Measurements from ENCODE around the gene TMOD1.

The TMOD1 gene

GRCh38 chr9:97534185-97534584 lies 32.7 kb downstream of the TMOD1 start:
- Histone ChIP-seq H3K36me3 (replicated peaks) (no peaks in the 10 kb centered on the region), H3K4me1 (no peaks in the 10 kb centered on the region), H3K27me3 (ENCODE audit: low read depth) (no peaks in the 10 kb centered on the region), H3K9me3 (no peaks in the 10 kb centered on the region), H3K4me3 (no peak overlapping the region)
- DNase-seq (ENCODE audit: low spot score in 2 of 2): no peak
- in situ Hi-C loops (cut with MboI; ENCODE audit: low sequenced_read_pairs): no loop called here

DNA sequence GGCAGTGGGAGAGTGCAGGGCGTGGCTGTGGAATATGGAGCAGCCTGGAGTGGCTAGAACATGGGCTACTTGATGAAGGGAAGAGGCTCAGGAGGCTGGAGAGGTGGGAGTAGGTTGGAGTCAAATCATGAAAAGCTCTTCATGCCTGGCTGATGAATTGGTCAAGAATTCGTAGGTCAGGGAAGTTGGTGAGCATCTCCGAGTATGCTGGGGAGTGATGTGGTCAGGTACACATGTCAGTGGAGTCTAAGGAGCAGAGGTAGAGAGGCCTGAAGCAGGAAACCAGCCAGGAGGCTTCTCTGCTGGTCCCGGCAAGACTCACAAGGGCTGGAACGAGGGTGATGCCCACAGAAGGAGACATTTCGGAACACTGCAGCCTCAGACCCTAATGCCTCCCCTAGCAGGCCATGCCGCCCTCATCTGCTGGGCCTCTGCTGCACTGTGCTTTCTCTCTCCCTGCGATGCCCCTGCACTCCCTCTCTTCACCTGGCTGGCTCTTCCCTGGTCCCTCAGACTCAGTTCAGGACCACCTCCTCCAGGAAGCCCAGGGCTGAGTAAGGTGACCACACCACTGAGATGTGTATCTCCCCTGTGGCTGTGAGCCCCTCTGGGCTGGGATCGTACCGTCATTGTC lies 33.6 kb downstream of the TMOD1 start:
- in situ Hi-C loops (cut with MboI; ENCODE audit: low sequenced_read_pairs): no loop called here
- DNase-seq (ENCODE audit: low spot score in 2 of 2): no peak
- H3K36me3 ChIP-seq (replicated peaks): no peaks in the 10 kb centered on the region
- H3K4me3 ChIP-seq: no peak overlapping the region
- no peaks in the 10 kb centered on the region for H3K27me3 ChIP-seq (ENCODE audit: low read depth)
- H3K4me1 ChIP-seq: no peaks in the 10 kb centered on the region
- no peaks in the 10 kb centered on the region for H3K9me3 ChIP-seq

DNA sequence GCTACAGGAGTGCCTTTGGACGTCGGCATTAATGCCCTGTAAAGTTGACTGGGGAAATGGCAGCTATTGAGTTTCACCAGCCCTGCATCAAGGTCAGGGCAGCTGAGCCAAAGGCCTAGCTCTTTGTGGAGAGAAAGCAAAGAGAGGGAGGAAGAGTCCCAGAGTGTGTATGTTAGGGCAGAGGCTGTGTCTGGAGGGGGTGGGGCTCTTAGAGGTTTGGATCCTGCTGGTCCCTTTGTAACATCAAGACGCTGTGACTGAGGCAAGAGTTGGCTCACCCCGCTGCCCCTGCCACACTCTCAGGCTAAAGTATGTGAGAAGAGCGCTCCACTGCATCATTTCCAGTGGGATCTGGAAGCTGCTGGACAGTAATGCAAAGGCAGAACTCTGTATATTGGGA lies 34.3 kb downstream of the TMOD1 start:
- Histone ChIP-seq H3K4me3 (no peak overlapping the region), H3K36me3 (replicated peaks) (no peaks in the 10 kb centered on the region), H3K4me1 (no peaks in the 10 kb centered on the region), H3K9me3 (no peaks in the 10 kb centered on the region), H3K27me3 (ENCODE audit: low read depth) (no peaks in the 10 kb centered on the region)
- in situ Hi-C loops (cut with MboI; ENCODE audit: low sequenced_read_pairs): no loop called here
- no peak for DNase-seq (ENCODE audit: low spot score in 2 of 2)

GRCh38 chr9:97536480-97536879 lies 35.0 kb downstream of the TMOD1 start:
- H3K36me3 ChIP-seq (replicated peaks): no peaks in the 10 kb centered on the region
- no peaks in the 10 kb centered on the region for H3K9me3 ChIP-seq
- DNase-seq (ENCODE audit: low spot score in 2 of 2): no peak
- in situ Hi-C loops (cut with MboI; ENCODE audit: low sequenced_read_pairs): no loop called here
- H3K4me1 ChIP-seq: no peaks in the 10 kb centered on the region
- no peaks in the 10 kb centered on the region for H3K27me3 ChIP-seq (ENCODE audit: low read depth)
- H3K4me3 ChIP-seq: no peak overlapping the region

DNA sequence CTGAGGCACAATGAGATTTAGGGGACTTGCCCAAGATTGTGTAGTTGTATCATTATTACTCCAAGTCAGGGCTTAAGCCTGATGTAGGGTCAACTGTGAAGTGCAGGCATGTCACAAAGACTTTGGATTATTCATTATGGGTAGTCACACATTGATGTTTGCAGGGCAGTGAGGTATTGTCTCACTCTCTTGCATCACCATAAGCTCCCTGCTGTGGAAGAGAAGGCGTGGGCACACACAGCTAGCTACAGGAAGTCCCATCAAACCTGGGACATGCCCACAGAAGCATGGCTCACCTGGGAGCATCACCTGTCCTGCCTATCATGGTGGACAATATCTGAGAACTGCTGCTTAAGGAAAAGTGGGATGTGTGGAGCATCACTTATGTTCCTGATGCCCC lies 42.1 kb downstream of the TMOD1 start:
- in situ Hi-C loops (cut with MboI; ENCODE audit: low sequenced_read_pairs): no loop called here
- Histone ChIP-seq H3K9me3 (no peaks in the 10 kb centered on the region), H3K36me3 (replicated peaks) (no peaks in the 10 kb centered on the region), H3K4me3 (no peak overlapping the region), H3K27me3 (ENCODE audit: low read depth) (no peaks in the 10 kb centered on the region), H3K4me1 (no peaks in the 10 kb centered on the region)
- DNase-seq (ENCODE audit: low spot score in 2 of 2): no peak

DNA sequence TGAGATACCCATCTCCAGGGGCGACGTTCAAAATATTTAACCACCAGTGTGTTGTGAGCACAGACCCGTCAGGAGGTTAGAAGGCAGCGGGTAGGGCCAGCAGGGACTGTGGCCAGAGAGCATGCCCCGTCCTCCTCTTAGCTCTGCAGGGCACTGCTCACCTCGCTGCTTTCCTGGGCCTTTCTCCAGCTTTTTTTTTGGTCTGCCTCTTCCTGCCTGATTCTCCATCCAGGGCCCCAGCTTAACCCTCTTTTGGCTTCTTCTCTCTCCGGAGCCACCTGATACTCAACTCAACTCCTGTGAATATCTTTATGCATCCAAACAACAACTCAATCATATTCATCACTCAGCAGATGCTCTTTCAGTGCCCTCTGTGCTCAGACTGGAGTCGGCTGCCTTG lies 44.0 kb downstream of the TMOD1 start:
- Histone ChIP-seq H3K36me3 (replicated peaks) (no peaks in the 10 kb centered on the region), H3K27me3 (ENCODE audit: low read depth) (no peaks in the 10 kb centered on the region), H3K9me3 (no peaks in the 10 kb centered on the region), H3K4me1 (no peaks in the 10 kb centered on the region), H3K4me3 (no peak overlapping the region)
- in situ Hi-C loops (cut with MboI; ENCODE audit: low sequenced_read_pairs): no loop called here
- no peak for DNase-seq (ENCODE audit: low spot score in 2 of 2)

GRCh38 chr9:97547098-97547829 lies 45.8 kb downstream of the TMOD1 start:
- Histone ChIP-seq H3K27me3 (ENCODE audit: low read depth) (no peaks in the 10 kb centered on the region), H3K4me1 (no peaks in the 10 kb centered on the region), H3K9me3 (no peaks in the 10 kb centered on the region), H3K36me3 (replicated peaks) (no peaks in the 10 kb centered on the region), H3K4me3 (no peak overlapping the region)
- no peak for DNase-seq (ENCODE audit: low spot score in 2 of 2)
- in situ Hi-C loops (cut with MboI; ENCODE audit: low sequenced_read_pairs): no loop called here

GRCh38 chr9:97548379-97548778 lies 46.9 kb downstream of the TMOD1 start:
- no peaks in the 10 kb centered on the region for H3K36me3 ChIP-seq (replicated peaks)
- no peaks in the 10 kb centered on the region for H3K4me1 ChIP-seq
- H3K9me3 ChIP-seq: no peaks in the 10 kb centered on the region
- DNase-seq (ENCODE audit: low spot score in 2 of 2): no peak
- H3K4me3 ChIP-seq: no peak overlapping the region
- in situ Hi-C loops (cut with MboI; ENCODE audit: low sequenced_read_pairs): no loop called here
- H3K27me3 ChIP-seq (ENCODE audit: low read depth): no peaks in the 10 kb centered on the region

GRCh38 chr9:97548819-97549540 lies 47.5 kb downstream of the TMOD1 start:
- Histone ChIP-seq H3K4me1 (no peaks in the 10 kb centered on the region), H3K4me3 (no peak overlapping the region), H3K9me3 (no peaks in the 10 kb centered on the region), H3K27me3 (ENCODE audit: low read depth) (no peaks in the 10 kb centered on the region), H3K36me3 (replicated peaks) (no peaks in the 10 kb centered on the region)
- DNase-seq (ENCODE audit: low spot score in 2 of 2): no peak
- in situ Hi-C loops (cut with MboI; ENCODE audit: low sequenced_read_pairs): no loop called here

DNA sequence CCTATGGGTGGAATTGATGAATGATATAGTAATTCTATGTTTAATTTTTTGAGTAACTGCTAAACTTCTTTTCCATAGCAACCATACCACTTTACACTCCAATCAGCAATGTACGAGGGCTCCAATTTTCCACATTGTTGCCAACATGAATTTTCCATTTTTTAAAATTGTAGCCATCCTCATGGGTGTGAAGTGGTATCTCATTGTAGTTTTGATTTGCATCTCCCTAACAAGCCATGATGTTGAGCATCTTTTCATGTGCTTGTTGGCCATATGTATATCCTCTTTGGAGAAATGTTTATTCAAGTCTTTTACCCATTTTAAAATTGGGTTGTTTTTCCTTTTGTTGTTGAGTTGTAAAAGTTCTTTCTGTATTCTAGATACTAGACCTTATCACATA lies 48.9 kb downstream of the TMOD1 start:
- no peak for DNase-seq (ENCODE audit: low spot score in 2 of 2)
- no peaks in the 10 kb centered on the region for H3K4me1 ChIP-seq
- H3K9me3 ChIP-seq: no peaks in the 10 kb centered on the region
- H3K36me3 ChIP-seq (replicated peaks): no peaks in the 10 kb centered on the region
- no peak overlapping the region for H3K4me3 ChIP-seq
- in situ Hi-C loops (cut with MboI; ENCODE audit: low sequenced_read_pairs): no loop called here
- no peaks in the 10 kb centered on the region for H3K27me3 ChIP-seq (ENCODE audit: low read depth)

DNA sequence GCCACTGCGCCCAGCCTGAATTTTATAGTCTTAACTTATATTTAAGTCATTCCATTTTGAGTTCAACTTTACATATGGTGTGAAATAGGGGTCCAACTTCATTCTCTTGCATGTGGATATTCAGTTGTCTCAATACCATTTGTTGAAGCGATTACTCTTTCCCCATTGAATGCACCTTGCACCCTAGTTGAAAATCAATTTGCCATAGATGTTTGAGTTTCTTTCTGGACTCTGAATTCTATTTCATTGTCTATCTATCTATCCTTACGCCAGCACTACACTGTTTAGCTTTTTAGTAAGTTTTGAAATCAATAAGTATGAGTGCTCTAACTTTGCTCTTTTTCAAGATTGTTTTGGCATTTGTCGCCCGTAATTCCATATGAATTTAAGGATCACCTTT lies 49.8 kb downstream of the TMOD1 start:
- Histone ChIP-seq H3K27me3 (ENCODE audit: low read depth) (no peaks in the 10 kb centered on the region), H3K9me3 (no peaks in the 10 kb centered on the region), H3K4me3 (no peak overlapping the region), H3K4me1 (no peaks in the 10 kb centered on the region), H3K36me3 (replicated peaks) (no peaks in the 10 kb centered on the region)
- no peak for DNase-seq (ENCODE audit: low spot score in 2 of 2)
- in situ Hi-C loops (cut with MboI; ENCODE audit: low sequenced_read_pairs): no loop called here

DNA sequence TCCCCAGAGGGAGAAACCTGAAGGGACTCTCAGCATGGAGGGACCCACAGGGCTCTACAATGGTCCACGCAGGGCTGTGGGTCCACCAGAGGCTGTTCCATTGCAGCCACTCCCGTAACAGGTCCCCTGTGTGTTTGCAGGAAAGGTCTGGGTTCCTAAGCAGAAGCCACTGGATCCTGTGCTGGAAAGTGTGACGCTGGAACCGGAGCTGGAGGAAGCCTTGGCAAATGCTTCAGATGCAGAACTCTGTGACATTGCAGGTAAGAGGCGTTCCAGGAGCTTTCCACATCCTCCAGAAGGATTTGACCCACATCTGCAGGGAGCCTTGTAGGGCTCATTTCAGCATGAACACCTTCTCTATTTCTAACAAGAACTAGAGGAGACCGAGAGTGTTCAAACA lies 51.7 kb downstream of the TMOD1 start:
- DNase-seq (ENCODE audit: low spot score in 2 of 2): no peak
- no peak overlapping the region for H3K4me3 ChIP-seq
- H3K9me3 ChIP-seq: no peaks in the 10 kb centered on the region
- H3K27me3 ChIP-seq (ENCODE audit: low read depth): no peaks in the 10 kb centered on the region
- H3K4me1 ChIP-seq: no peaks in the 10 kb centered on the region
- in situ Hi-C loops (cut with MboI; ENCODE audit: low sequenced_read_pairs): no loop called here
- no peaks in the 10 kb centered on the region for H3K36me3 ChIP-seq (replicated peaks)

- no peaks in the 10 kb centered on the region for H3K27me3 ChIP-seq (ENCODE audit: low read depth)
- no peaks in the 10 kb centered on the region for H3K36me3 ChIP-seq (replicated peaks)
- H3K4me1 ChIP-seq: no peaks in the 10 kb centered on the region
- in situ Hi-C loops (cut with MboI; ENCODE audit: low sequenced_read_pairs): no loop called here
- H3K9me3 ChIP-seq: no peaks in the 10 kb centered on the region
- no peak for DNase-seq (ENCODE audit: low spot score in 2 of 2)
- H3K4me3 ChIP-seq: no peak overlapping the region
Observed at GRCh38 chr9:97553841-97554240, 52.4 kb downstream of the TMOD1 start.

DNA sequence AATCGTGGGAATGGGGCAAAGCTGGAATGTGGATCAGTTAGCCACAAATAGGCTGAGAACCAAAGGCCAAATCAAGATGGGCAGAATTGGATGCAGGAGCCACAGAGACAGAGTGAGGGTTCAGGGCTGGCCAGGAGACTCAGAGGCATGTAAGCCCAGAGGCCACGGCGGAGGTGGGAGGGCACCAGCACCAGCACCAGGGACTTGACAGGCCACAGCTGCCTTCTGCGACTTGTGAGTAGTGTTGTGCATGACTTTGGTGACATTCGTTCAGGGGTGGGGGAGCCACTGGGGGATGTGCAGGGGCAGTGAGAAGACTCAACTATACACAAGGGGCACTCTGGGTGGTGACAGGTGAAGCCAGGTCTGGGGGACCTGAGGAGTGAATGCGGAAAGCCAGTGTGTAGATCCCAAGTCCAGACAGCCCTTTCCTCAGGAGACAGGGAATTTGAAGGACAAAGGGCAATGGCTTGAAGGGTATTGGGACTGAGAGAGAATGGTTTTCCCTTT lies 53.2 kb downstream of the TMOD1 start:
- in situ Hi-C loops (cut with MboI; ENCODE audit: low sequenced_read_pairs): no loop called here
- H3K9me3 ChIP-seq: no peaks in the 10 kb centered on the region
- no peak for DNase-seq (ENCODE audit: low spot score in 2 of 2)
- H3K4me3 ChIP-seq: no peak overlapping the region
- no peaks in the 10 kb centered on the region for H3K27me3 ChIP-seq (ENCODE audit: low read depth)
- H3K36me3 ChIP-seq (replicated peaks): no peaks in the 10 kb centered on the region
- no peaks in the 10 kb centered on the region for H3K4me1 ChIP-seq

Data from HAP-1 (cell line).